Endothelial cell (in vitro differentiated cells): ENCODE measurements around the gene NPIPA5. TPM values are rescaled to one million over a fixed set of nuclear protein-coding genes. Genes with fewer than 3 reads are reported as not detected.
"Not testable (repeated sequence)": the region's sequence is repeated elsewhere in the genome, so short reads cannot be mapped to it uniquely, and the experiment has no call there.

Experiments
- DNase-seq: peaks from one replicate; pipeline ENCODE4 v3.0.0; 2021; ENCODE audit warnings: low spot score
- H3K27ac Mint-ChIP-seq: one replicate; pipeline ENCODE4 v1.8.0; 2021; ENCODE audit warnings: mixed read lengths, inconsistent platforms; ENCODE audit not compliant: unreplicated experiment
- H3K27me3 Mint-ChIP-seq: one replicate; pipeline ENCODE4 v1.8.0; 2021; ENCODE audit warnings: mild to moderate bottlenecking, moderate library complexity, mixed read lengths, inconsistent platforms; ENCODE audit not compliant: unreplicated experiment
- H3K36me3 Mint-ChIP-seq: one replicate; pipeline ENCODE4 v1.8.0; 2021; ENCODE audit warnings: mild to moderate bottlenecking, low read depth, mixed read lengths, inconsistent platforms; ENCODE audit not compliant: unreplicated experiment
- H3K4me1 Mint-ChIP-seq: one replicate; pipeline ENCODE4 v1.8.0; 2021; ENCODE audit warnings: mild to moderate bottlenecking, mixed read lengths, inconsistent platforms; ENCODE audit not compliant: unreplicated experiment
- H3K4me3 Mint-ChIP-seq: one replicate; pipeline ENCODE4 v1.8.0; 2021; ENCODE audit warnings: mild to moderate bottlenecking, mixed read lengths, inconsistent platforms; ENCODE audit not compliant: unreplicated experiment
- H3K9me3 Mint-ChIP-seq: one replicate; pipeline ENCODE4 v1.8.0; 2021; ENCODE audit warnings: mixed read lengths, inconsistent platforms; ENCODE audit not compliant: unreplicated experiment
- CTCF ChIP-seq: fragments of 200-600 bp; sonication (generic); IDR thresholded peaks from one replicate; pipeline ENCODE4 v1.5.0; 2021; ENCODE audit warnings: antibody characterized with exemption; ENCODE audit not compliant: unreplicated experiment
- total RNA-seq: library from RNA; stranded (reverse); fragmentation: NEBNext Ultra II Directional; extraction: Animal tissue kit (Norgen Biotek cat#: 25700); gene quantifications from one replicate; pipeline ENCODE4 v1.2.1, GENCODE V29; 2021; ENCODE audit not compliant: unreplicated experiment

The NPIPA5 gene
- total RNA-seq, 1 donor from 2014 or later = 1.7 TPM

- DNase-seq = no peak
- H3K9me3 Mint-ChIP-seq = no peaks in the 10 kb centered on the region
Measured at GRCh38 chr16:15403392-15403995, 25.4 kb upstream of the NPIPA5 start.

GRCh38 chr16:15401972-15402371 is 23.9 kb upstream of the NPIPA5 start:
- no peak for DNase-seq
- no peak overlapping the region for H3K4me3 Mint-ChIP-seq
- TF ChIP-seq CTCF = no peak
- H3K9me3 Mint-ChIP-seq = no peaks in the 10 kb centered on the region
- no peaks in the 10 kb centered on the region for H3K4me1 Mint-ChIP-seq
- peaks cover 3% of the 10 kb centered on the region for H3K27me3 Mint-ChIP-seq
- no peak overlapping the region for H3K27ac Mint-ChIP-seq
- no peaks in the 10 kb centered on the region for H3K36me3 Mint-ChIP-seq

More at GRCh38 chr16:15403392-15403995, 25.4 kb upstream of the NPIPA5 start:
- Mint-ChIP-seq H3K36me3 (no peaks in the 10 kb centered on the region), H3K27ac (no peak overlapping the region), H3K4me3 (no peak overlapping the region), H3K27me3 (no peaks in the 10 kb centered on the region), H3K4me1 (no peaks in the 10 kb centered on the region)
- TF ChIP-seq CTCF = no peak

GRCh38 chr16:15400314-15400713 is 22.2 kb upstream of the NPIPA5 start:
- not testable (repeated sequence) for H3K4me3 Mint-ChIP-seq, H3K36me3 Mint-ChIP-seq, H3K27ac Mint-ChIP-seq

GRCh38 chr16:15399317-15399716 is 21.2 kb upstream of the NPIPA5 start:
- Mint-ChIP-seq H3K4me3 (no peak overlapping the region), H3K4me1 (no peaks in the 10 kb centered on the region), H3K36me3 (no peaks in the 10 kb centered on the region), H3K27ac (no peak overlapping the region), H3K27me3 (peaks cover 3% of the 10 kb centered on the region), H3K9me3 (no peaks in the 10 kb centered on the region)
- TF ChIP-seq CTCF = no peak
- DNase-seq = no peak

More at GRCh38 chr16:15400314-15400713, 22.2 kb upstream of the NPIPA5 start:
- H3K27me3 Mint-ChIP-seq, H3K9me3 Mint-ChIP-seq, DNase-seq, H3K4me1 Mint-ChIP-seq: not testable (repeated sequence)

GRCh38 chr16:15398618-15399316 is 20.7 kb upstream of the NPIPA5 start:
- H3K36me3 Mint-ChIP-seq = no peaks in the 10 kb centered on the region
- no peaks in the 10 kb centered on the region for H3K9me3 Mint-ChIP-seq
- no peaks in the 10 kb centered on the region for H3K4me1 Mint-ChIP-seq
- DNase-seq = no peak
- TF ChIP-seq CTCF = no peak
- H3K27me3 Mint-ChIP-seq = peaks cover 3% of the 10 kb centered on the region
- no peak overlapping the region for H3K27ac Mint-ChIP-seq
- no peak overlapping the region for H3K4me3 Mint-ChIP-seq
